Endothelial cell (in vitro differentiated cells): ENCODE measurements around the gene SH2D1B. TPM values are rescaled to one million over a fixed set of nuclear protein-coding genes. Genes with fewer than 3 reads are reported as not detected.

Experiments
- DNase-seq: peaks from one replicate; pipeline ENCODE4 v3.0.0; 2021; ENCODE audit warnings: low spot score
- H3K27ac Mint-ChIP-seq: one replicate; pipeline ENCODE4 v1.8.0; 2021; ENCODE audit warnings: mixed read lengths, inconsistent platforms; ENCODE audit not compliant: unreplicated experiment
- H3K27me3 Mint-ChIP-seq: one replicate; pipeline ENCODE4 v1.8.0; 2021; ENCODE audit warnings: mild to moderate bottlenecking, moderate library complexity, mixed read lengths, inconsistent platforms; ENCODE audit not compliant: unreplicated experiment
- H3K36me3 Mint-ChIP-seq: one replicate; pipeline ENCODE4 v1.8.0; 2021; ENCODE audit warnings: mild to moderate bottlenecking, low read depth, mixed read lengths, inconsistent platforms; ENCODE audit not compliant: unreplicated experiment
- H3K4me1 Mint-ChIP-seq: one replicate; pipeline ENCODE4 v1.8.0; 2021; ENCODE audit warnings: mild to moderate bottlenecking, mixed read lengths, inconsistent platforms; ENCODE audit not compliant: unreplicated experiment
- H3K4me3 Mint-ChIP-seq: one replicate; pipeline ENCODE4 v1.8.0; 2021; ENCODE audit warnings: mild to moderate bottlenecking, mixed read lengths, inconsistent platforms; ENCODE audit not compliant: unreplicated experiment
- H3K9me3 Mint-ChIP-seq: one replicate; pipeline ENCODE4 v1.8.0; 2021; ENCODE audit warnings: mixed read lengths, inconsistent platforms; ENCODE audit not compliant: unreplicated experiment
- total RNA-seq: library from RNA; stranded (reverse); fragmentation: NEBNext Ultra II Directional; extraction: Animal tissue kit (Norgen Biotek cat#: 25700); gene quantifications from one replicate; pipeline ENCODE4 v1.2.1, GENCODE V29; 2021; ENCODE audit not compliant: unreplicated experiment
- TF ChIP-seq, protein P1 (sequence below): fragments of 200-600 bp; sonication (generic); IDR thresholded peaks from one replicate; pipeline ENCODE4 v1.5.0; 2021; ENCODE audit warnings: antibody characterized with exemption; ENCODE audit not compliant: unreplicated experiment

SH2D1B gene
- total RNA-seq, 1 donor from 2014 or later = not detected

DNA sequence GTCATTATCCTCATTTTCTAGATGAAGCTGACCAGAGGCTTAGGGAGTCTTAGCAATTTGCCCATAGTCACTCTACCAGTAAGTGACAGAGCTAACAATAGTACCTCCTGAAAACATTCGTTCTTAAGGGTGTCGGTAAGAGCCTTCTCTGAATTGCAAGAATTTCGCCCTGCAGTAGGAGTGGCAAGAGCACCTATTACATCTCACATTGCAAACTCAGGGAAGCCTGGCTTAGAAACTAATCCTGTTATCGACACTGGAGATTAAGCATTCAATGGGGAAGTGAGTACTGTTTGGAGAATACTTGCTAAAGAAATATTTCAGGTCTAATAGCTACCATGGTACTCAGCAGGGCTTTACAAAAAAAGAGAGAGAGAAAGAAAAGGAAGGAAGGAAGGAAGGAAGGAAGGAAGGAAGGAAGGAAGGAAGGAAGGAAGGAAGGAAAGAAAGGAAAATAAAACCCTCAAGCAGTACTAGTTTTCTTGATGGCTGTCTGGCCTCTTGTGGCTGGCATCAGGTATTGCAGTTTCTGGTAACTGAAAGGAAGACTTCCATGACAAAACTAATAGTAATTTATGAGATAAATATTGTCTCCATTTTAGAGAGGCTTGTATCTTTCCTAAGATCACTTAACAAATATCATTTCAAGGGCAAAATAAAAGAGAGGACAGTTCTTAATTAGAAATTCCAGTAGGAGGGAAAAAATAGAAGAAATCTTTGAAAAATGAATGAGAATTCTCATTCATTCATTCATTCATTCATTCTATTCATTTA lies 20.0 kb downstream of the SH2D1B start:
- peaks cover under 1% of the 10 kb centered on the region for H3K36me3 Mint-ChIP-seq
- peaks cover 44% of the 10 kb centered on the region for H3K4me1 Mint-ChIP-seq
- no peaks in the 10 kb centered on the region for H3K9me3 Mint-ChIP-seq
- TF ChIP-seq, protein P1, sequence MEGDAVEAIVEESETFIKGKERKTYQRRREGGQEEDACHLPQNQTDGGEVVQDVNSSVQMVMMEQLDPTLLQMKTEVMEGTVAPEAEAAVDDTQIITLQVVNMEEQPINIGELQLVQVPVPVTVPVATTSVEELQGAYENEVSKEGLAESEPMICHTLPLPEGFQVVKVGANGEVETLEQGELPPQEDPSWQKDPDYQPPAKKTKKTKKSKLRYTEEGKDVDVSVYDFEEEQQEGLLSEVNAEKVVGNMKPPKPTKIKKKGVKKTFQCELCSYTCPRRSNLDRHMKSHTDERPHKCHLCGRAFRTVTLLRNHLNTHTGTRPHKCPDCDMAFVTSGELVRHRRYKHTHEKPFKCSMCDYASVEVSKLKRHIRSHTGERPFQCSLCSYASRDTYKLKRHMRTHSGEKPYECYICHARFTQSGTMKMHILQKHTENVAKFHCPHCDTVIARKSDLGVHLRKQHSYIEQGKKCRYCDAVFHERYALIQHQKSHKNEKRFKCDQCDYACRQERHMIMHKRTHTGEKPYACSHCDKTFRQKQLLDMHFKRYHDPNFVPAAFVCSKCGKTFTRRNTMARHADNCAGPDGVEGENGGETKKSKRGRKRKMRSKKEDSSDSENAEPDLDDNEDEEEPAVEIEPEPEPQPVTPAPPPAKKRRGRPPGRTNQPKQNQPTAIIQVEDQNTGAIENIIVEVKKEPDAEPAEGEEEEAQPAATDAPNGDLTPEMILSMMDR = peak; percentile 80
- no peak for DNase-seq
- no peak overlapping the region for H3K27ac Mint-ChIP-seq
- no peak overlapping the region for H3K4me3 Mint-ChIP-seq
- peaks cover 2% of the 10 kb centered on the region for H3K27me3 Mint-ChIP-seq

DNA sequence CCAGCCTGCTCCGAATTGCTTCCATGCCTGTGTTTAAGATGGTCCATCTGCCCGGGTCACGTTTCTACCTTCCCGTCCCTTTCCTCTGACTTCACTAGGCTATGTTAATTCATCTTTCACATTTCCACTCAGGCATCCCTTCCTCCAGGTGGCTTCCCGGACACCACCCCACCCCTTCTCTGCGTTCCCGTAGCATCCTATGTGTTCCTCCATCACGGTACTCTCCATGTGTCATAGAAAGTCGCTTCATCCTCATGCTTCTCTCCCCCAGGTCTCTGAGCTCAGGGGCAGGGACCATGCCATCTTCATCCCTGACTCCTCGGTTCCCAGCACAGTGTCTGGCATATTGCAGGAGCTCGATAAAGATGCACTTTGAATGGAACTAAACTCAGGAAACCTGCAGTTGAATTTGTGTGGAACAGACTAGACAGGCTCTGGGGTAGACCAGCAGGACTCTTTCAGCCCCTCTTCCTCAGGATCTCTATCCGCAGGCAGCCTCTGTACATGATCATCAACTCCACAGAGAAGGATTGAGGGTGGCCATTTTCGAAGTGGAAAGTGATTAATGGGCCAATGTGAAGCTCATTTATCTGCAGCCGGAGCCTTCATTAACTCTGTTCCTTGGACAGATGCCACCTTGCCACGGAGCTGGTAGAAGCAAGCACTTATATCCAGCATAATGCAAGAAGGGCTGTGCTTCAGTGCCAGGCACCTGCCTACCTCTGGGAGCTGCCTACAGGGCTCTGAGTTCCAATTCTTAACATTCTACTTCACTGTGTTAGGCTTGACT lies 21.3 kb downstream of the SH2D1B start:
- DNase-seq = no peak
- TF ChIP-seq, protein P1 = no peak
- H3K9me3 Mint-ChIP-seq = no peaks in the 10 kb centered on the region
- no peak overlapping the region for H3K4me3 Mint-ChIP-seq
- peaks cover 51% of the 10 kb centered on the region for H3K4me1 Mint-ChIP-seq
- H3K36me3 Mint-ChIP-seq = peaks cover 8% of the 10 kb centered on the region
- peak overlapping the region; percentile 26 for H3K27ac Mint-ChIP-seq
- peaks cover 2% of the 10 kb centered on the region for H3K27me3 Mint-ChIP-seq

DNA sequence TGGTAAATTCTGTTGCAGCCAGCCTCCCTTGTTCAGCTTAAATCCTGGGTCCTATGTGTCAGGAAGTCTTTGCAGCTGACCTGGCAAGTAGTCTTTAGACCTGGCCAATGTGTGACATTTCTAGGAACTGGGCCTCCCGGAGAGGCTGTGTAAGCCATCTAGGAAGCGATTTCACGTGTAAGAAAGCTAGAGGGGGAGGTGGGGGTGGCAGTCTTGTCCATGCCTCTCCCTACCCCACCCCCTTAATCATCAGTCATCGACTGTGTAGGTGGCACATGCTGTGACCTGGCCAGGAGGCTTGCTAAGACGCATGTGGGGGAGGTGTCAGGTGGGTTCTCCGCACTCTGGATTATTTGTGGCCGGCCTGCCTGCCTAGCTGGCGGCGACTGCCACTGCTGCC lies 22.0 kb downstream of the SH2D1B start:
- H3K27me3 Mint-ChIP-seq = peaks cover 2% of the 10 kb centered on the region
- no peak overlapping the region for H3K27ac Mint-ChIP-seq
- H3K9me3 Mint-ChIP-seq = no peaks in the 10 kb centered on the region
- DNase-seq = no peak
- peaks cover 13% of the 10 kb centered on the region for H3K36me3 Mint-ChIP-seq
- H3K4me3 Mint-ChIP-seq = no peak overlapping the region
- TF ChIP-seq, protein P1 = no peak
- H3K4me1 Mint-ChIP-seq = peaks cover 56% of the 10 kb centered on the region

DNA sequence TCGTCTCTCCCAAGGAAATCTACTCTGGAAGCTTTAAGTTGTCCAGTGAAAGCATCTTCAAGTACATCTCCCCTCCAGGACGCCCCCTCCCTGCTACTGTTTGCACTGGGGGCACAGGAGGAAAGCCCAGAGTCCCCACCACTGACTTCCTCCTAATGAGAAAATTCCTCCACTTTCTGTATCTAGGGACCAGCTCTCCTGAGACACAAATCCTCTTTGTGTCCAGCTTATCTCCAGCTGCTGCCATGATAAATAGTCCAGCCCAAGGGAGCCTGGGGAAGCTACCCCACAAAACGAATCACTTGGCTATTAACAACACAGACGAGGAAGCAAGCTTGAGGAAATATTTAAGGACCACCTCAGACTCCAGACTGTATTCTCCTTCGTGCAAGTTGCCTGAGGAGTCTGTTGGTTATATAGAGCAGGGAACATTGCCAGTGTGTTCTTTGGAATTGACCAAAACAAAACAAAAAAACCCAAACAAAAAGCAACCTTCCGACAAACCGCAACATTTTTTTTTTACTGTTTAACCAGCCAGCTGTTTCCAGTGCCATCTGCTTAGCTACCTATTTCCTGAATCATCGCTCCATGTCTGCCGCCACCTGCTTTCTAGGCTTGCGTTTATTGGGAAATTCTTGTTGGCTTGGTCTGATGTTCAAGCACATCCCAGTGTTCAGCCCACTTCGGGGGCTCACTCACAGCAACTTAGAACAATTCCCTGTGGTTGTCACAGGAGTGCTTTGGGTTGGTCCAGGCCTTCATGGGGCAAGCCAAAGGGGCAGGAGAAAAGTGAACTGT lies 22.7 kb downstream of the SH2D1B start:
- Mint-ChIP-seq H3K36me3 (peaks cover 20% of the 10 kb centered on the region), H3K4me1 (peaks cover 62% of the 10 kb centered on the region), H3K27ac (peak overlapping the region; percentile 67), H3K27me3 (peaks cover 5% of the 10 kb centered on the region), H3K4me3 (no peak overlapping the region), H3K9me3 (no peaks in the 10 kb centered on the region)
- TF ChIP-seq, protein P1 = no peak
- DNase-seq = no peak
